HG03159 (cell line): ENCODE data around the gene DBH.
"Not testable (repeated sequence)": the region's sequence is repeated elsewhere in the genome, so short reads cannot be mapped to it uniquely, and the experiment has no call there.

Experiments used
- ATAC-seq: cut with Tn5 transposase; IDR thresholded peaks from one replicate; pipeline ENCODE4 v1.9.1; 2021; ENCODE audit warnings: mild to moderate bottlenecking, moderate library complexity; ENCODE audit not compliant: unreplicated experiment

Gene DBH

DNA sequence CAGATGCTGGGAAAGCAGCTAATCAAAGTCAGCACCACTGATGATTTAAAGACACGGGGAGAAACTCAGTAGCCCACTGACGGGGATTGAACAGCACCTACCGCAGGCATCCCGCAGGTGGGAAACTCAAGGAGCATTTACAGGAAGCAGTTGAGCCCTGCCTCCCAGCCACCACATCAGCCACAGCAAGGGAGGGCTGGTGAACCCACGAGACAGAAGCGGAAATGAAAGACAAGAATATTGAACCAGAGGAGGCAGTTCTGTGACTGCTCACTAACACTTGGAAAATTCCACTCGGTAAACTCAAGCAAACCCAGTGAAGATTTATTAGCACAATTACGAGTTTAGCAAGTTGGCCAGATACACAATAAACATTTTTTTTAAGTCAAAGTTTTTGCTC lies 16.4 kb upstream of the DBH start:
- ATAC-seq = no peak

DNA sequence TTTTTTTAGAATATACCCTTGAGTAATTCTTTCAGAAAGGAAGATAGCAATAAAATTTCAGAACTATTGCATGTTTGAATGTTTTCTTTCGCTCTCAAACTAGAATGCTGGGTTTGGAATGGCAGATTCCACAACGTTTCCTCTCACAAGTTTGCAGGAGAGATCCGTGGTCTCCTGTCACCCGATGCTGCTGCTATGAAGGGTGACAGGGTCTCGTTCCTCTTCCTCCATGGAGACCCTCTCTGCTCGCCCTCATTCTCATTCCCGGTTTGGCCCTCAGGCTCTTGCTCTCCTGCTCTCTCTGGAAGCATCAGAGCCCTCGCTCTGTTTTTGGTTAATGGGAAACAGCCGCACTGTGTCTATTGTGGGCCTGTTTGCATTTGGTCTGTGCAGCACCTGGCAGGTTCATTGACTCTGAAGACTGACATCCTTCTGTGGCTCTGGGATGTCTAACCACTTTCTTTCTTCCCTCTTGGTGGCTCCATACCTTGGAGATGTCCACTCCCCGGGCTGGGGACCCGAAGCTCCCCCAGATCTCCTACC lies 14.4 kb upstream of the DBH start:
- no peak for ATAC-seq

DNA sequence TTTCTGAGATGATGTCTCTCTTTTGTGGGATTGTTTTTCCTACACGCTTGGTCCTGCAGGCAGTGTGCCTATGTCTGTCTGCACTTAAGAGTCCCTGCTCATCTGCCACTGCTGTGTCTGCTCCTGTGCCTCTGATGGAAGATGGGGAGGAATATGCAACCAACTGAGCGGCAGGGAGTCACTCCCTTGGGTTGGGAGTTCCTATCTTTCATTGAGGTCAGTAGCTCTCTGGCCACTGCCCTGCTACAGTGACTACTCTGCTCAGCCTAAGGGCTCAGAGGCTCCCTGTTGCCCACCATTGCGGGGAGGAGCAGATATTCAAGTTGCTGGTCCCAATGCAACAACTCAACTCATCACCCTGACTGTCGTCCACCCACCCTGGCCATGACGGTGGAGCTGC lies 13.6 kb upstream of the DBH start:
- no peak for ATAC-seq

DNA sequence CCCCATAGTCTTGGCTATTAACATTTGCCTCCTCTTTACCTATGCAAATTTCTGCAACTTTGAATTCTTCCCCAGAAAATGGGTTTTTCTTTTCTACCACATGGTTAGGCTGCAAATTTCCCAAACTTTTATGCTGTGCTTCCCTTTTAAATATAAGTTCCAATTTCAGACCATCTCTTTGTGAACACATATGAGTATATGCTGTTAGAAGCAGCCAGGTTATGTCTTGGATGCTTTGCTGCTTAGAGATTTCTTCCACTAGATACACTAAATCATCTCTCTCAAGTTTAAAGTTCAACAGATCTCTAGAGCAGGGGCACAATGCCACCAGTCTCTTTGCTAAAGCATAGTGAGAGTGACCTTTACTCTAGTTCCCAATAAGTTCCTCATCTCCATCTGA lies 10.2 kb upstream of the DBH start:
- ATAC-seq = not testable (repeated sequence)

DNA sequence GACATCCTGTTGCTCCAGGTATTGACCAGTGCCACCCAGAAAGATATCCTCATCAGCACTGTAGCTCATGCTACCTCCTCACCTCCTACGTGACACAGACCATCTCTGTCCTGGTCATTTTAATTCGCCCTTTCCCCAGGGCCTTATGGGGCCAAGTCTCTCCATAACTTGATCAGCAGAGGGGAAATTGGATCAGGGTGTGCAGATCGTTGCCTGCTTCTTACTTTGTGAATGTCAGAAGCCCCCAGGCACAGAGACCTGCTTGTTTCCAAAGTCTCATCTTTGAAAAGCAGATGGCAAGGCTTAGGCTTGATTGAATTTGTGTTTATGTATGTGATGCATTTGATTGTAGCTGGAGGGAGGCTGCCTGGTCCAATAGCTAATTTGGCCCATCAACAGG lies 8.8 kb upstream of the DBH start:
- no peak for ATAC-seq

DNA sequence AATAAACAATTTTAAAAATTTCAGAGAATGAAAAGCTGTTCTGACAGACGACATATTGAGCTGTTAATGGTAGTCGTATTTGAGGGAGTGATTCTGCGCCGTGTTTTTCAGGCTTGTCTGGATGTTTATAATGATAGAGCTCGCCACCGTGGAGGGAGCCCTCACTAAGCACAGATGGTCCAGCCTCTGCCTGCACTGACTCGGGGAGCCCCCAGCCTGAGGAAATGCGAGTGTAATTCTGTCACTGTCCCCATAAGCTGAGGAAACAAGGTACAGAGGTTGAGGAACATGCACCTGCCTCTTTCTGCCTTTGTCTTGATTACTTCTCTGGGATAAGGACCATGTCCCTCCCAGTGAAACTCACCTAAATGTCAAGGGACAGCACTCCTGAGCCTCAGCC lies 7.4 kb upstream of the DBH start:
- ATAC-seq = no peak

DNA sequence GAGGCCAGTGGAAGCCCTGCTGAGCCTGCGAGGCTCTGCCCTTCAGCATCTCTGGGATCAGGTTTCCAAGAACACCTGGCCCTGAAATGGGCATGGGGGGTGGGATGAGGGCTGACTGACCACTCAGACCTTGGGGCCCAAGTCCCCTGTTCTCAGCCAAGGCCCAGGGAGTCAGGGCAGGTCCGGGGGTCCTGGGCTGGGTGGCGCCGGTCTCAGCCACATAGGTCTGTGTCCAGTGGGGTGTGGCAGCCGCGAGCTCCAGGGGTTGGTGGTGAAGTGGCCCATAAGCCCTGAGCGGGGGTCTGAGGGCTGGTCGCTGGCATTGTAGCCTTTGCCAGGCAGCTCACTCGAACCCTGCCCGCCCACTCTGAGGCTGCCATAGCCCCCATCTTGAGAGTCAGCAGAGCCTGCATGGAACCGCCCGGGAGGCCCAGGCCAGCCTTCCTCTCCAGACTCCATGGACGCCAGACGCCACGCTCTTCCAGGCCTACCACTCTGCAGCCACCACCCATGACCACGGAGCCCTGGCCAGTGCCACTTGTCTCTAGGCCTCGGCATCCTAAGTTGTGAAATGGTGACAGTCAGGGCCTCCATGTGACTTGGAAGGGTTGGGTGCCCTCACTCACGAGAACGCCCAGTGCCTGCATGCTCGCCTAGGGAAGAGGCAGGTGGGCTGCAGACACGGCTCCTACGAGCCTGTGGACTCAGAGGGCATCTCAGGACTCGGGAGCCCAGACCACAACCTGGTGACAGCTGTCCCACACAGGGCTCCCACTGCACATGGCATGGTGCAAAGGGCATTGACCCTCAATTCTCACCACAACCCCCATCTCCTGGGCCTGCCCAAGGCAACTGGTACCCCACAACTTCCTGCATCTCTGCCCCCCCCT lies 6.7 kb upstream of the DBH start:
- no peak for ATAC-seq

DNA sequence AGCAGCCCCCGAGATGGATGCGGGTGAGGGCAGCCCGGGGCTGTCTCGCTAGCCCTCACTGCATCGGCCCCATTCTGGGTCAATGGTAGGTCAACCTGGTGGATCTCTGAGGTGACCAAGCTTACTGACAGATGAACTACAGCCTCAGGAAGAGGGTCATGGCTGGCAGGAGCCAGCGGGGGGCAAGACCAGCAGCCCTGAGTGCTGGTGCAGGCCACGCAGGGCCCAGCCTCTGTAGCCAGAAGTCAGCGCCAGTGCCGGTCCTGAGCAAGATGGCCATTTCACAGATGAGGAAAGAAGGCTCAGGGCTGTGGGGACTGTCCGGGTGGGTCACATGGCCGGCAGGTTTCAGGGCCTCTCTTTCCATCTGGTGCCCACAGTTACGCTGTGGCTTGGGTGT lies 5.1 kb upstream of the DBH start:
- ATAC-seq = no peak

DNA sequence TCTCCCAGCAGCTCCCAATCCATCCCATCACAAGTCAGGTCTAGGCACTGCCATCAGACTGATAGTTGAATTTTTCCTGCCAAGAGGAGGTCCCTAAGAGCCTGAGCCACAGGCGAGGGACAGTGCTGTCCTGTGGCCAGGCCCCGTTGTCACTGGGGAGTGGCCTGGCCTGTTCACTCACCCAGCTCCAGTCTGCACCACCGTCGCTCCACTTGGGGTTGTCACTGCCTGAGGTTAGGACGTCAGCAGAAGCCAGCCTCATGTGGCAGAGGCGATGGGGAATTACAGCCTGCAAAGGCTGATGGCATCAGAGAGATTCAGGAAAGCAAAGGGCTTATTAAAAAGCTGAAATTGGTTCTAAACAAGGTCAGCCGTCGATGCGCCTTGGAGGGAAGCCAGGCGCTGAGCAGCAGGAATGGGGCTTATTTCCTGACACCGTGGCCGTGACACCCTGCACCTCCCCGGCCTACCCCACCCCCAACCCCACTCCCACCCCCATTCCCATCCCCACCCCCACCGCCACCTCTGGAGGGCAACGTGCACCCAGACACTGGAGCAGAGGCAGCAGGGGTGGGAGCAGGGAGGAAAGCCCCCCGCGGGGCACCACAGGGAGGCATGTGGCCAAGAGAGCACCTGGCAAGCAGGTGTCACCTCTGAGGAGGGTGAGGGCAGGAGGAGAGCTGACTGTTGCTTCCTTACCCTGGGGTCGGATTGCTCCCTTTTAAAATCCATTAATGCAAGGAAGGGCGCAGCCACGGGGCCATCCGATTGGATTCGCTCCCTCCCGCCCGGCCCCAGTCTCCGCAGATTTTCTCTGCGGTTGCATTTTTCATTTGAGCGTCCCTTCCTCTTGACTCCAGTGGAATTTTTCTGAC lies 3.1 kb upstream of the DBH start:
- no peak for ATAC-seq

DNA sequence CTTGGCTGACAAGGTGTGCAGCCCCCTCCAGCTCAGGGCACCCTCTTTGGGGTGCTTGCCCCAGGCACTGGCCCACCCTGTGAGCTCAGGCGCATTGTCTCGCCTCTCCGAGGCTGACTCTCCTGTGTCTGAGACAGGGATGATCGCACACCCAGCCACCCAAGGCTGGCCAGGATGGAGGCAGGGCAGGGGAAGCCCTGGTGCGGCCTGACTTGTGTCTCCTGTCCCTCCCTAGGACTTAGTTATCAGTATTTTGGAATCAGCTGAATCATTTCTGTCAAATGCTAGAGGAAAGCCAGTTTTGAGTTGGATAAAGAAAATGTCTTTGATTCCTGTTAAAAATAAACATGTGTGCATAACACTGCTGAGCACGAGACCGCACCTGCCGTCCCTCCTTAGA lies 2.5 kb upstream of the DBH start:
- ATAC-seq = no peak

DNA sequence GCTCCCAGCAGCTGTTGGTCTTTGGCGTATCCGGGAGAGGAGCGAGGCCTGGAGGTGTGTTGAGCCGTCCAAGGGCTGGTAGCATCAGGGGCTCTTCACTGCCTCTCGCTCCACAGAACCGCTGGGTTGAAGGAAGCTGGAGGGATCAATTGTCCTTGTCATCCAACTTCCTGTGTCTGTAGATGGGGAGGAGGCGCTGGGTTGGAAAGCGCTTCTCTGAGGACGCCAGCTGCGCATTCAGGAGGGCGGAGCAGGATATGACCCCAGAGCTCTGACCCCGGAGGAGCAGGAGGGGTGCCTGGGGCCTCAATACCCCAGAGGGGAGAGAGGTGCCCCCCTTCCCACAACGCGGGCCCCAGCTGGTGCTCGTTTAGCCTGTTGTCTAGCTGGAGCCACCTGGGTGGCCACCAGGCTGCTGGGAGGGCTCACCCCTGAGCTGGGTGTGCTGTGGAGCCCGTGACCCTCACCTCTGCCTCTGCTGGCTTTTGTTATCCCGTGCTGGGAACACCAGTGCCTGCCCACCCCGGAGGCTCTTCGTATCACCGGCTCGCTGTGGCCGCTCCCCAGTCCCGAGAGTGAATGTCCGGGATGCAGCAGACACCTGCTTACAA lies 2.0 kb upstream of the DBH start:
- ATAC-seq = no peak

DNA sequence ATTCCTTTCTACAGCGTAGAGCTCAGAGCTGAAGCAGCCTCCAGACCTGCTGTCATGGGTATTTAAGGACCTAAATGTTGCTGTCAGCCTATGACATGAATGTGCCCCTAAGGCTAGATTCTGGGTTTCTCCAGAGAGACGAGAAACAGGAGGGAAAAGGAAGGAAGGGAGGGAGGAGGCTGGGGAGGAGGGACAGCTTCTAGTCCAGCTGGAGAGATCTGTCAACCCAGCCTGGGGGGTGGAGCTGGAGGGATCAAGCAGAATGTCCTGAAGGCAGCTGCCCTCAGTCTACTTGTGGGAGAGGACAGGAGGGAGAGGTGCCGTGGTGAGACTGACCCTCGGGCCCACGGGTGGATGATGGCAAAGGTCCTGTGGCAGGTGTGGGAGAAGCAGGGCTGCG lies 1.1 kb upstream of the DBH start:
- ATAC-seq = no peak

DNA sequence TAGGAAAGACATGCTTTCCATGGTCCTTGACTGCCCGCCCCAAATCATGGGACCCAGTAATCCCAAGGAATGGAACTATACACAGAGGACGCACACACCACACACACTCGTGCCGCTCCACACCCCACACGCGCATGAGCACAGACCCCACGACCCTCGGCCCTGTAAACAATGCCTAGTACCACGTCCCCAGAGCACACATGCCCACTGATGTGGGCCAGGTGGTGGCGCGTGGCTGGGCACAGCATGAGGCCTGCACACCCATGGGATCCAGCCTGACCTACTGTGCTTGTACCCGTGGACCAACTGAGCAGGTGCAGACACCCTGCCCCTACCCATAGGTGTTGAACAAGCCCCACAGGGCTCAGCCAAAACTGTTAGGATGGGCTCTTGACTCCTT lies 739 bp downstream of the DBH start:
- no peak for ATAC-seq

DNA sequence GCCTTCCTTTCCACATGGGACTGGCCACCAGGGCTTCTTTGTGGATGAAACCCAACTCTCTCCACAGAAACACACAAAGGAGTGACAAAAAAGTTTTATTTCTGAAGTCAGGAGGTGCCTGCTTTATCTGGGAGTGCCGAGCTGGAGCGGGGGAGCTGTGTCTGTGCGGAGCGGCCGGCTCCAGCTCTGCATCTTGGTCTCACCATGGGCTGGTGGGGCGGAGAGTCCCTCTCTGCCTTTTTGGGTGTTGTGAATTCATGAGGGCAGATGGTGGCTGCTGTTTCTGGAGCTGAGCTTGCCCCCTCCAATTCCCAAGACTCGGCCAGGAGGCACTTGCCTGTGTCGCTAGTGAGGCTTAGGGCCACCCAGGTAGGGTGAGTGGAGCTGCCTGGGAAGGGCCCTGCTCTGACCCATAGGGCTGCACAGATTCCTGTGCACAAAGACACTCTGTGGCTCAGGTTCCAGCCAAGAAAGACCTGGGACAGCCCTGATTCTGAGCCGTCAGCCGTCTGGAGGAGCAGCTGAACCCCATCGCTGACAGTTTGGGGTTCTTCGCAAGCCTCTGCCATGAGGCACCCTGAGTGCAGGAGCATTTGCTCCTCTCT lies 1.4 kb downstream of the DBH start:
- no peak for ATAC-seq

DNA sequence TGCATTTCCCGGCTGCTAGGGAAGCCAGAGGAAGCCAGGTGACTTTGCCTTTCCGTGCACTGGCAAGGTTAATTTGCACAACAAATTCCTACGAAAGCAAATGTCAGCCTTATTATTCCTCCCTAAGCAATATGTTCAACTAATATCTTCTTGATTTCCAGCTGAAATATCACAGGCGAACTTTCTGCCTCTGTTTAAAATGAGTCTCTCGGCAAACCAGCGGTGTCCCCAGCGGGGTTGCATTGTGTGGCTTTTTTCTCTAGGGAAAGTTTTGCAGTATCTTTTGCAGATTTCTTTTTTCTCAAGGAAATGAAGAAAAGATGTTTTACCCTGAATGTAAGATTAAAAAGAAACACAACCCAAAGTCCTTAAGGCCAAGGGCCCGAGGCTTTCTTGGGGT lies 1.9 kb downstream of the DBH start:
- ATAC-seq = no peak

DNA sequence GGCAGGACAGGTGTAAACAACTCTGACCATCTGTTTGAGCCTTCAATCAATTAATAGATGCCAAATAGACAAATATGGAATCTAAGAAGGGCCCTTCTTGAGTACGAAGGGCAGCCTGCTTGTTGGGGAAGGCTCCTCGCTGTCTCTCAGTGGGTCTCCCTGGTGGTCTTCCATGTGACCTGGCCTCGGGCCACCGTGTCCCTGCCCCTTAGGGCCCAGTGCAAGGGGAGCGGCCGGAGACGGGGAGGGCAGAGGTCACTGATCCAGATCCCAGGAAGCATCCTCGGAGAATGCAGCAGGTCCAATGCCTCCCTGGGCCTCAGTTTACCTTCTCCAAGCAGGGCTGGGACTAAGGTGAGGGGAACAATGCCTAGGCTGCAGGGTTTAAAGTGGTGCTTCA lies 2.5 kb downstream of the DBH start:
- no peak for ATAC-seq

DNA sequence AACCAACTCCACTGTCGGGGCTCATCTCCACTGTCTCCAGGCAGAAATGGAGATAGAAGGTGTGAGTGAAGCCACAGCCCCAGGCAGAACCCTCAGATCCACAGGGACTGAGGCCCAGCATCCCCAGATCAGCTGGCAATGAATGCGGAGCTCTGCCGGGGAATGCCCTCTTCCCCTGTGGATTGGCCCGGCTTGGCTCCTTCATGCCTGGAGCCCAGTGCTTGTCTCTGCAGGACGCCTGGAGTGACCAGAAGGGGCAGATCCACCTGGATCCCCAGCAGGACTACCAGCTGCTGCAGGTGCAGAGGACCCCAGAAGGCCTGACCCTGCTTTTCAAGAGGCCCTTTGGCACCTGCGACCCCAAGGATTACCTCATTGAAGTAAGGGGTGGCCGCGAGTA lies 3.5 kb downstream of the DBH start:
- ATAC-seq = no peak

DNA sequence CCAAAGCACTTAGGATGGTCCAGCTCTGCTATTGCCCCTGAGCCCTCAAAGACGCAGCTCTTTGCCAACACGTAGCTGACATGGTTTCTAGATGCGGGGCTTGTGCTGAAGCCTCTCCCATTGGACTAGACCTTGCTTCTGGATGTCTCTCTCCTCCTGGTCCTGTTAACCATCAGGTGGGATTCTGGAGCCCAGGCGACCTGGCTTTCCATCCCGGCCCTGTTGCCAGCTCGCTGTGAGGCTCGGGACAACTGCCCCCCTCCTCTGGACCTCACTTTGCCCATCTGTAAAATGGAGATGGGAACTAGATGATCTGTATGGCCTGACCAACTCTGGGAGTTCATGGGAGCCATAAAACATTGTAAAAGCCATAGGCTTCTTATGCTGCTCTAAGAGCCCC lies 4.0 kb downstream of the DBH start:
- ATAC-seq = no peak

DNA sequence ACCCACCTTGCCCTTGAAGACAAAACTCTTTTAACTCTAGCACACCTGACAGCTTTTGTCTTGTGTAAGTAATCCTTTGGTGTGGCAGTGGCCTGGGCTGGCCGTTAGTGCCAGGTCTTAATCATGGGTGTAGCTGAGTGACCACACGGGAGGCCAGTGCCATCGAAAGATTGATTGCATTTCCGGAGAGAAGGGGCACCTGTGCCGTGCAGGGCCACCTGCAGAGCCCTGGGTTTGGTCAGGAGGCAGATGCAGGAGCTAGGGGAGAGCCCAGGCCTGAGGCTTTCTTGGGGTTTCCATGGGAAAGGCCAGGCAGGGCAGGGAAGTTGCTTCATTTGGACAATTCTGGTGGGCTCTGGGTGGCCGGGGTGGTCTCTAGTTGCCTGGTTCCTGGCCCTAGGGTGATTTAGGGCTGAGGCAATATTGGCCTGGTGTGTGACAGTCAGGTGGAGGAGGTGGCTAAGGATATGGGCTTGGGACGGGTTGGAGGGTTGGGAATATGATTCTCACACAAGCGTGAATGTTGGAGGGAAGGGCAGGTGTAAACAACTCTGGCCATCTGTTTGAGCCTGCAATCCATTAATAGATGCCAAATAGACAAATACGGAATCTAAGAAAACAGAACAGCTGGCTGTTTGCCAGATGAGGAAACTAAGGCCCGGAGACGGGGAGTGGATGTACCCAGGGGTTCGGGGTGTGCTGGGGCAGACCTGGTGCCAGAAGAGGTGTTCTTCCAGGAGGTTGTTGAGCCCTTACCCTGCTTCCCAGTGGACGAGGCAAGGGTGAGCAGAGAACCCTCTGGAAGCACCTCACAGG lies 4.6 kb downstream of the DBH start:
- no peak for ATAC-seq

DNA sequence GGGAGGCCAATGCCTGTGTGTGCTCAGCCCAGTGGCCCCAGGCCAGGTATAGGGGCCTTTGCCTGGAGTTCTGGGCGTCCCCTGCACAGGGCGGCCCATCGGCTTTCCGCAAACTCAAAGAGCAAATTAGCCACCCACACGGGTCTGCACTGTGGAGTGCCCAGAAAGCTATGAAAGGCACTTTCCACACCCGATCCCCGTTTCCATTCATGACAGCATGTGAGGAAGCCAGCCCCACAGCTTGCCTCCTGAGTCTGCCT lies 5.2 kb downstream of the DBH start:
- ATAC-seq = no peak
